WTC11 (cell line): Measurements from ENCODE around the gene APBB3.

Experiments
- CTCF ChIP-seq: fragments of 200-600 bp; IDR thresholded peaks from 2 replicates; pipeline ENCODE4 v1.8.0; 2022; ENCODE audit warnings: antibody characterized with exemption
- MYBL2 ChIP-seq: sonication (generic); formaldehyde crosslinking; IDR thresholded peaks from 2 replicates; pipeline ENCODE4 v1.8.1; 2023; ENCODE audit warnings: mild to moderate bottlenecking, moderate library complexity, missing genetic modification reagents
- NFATC4 ChIP-seq: fragments of 250-450 bp; sonication (Bioruptor Pico); IDR thresholded peaks from 2 replicates; pipeline ENCODE4 v1.9.0; 2021; ENCODE audit warnings: mild to moderate bottlenecking
- NR1H2 ChIP-seq: sonication (generic); formaldehyde crosslinking; IDR thresholded peaks from 2 replicates; pipeline ENCODE4 v1.9.0; 2021; ENCODE audit warnings: mild to moderate bottlenecking, moderate library complexity, missing genetic modification reagents
- TF ChIP-seq, protein P1 (sequence below): sonication (generic); formaldehyde crosslinking; IDR thresholded peaks from 2 replicates; pipeline ENCODE4 v1.8.1; 2022; ENCODE audit warnings: missing genetic modification reagents, borderline replicate concordance

GRCh38 chr5:140574165-140574564 lies 9.8 kb upstream of the APBB3 start:
- TF ChIP-seq NFATC4 (no peak), CTCF (no peak), MYBL2 (CRISPR knock-in tag) (no peak), NR1H2 (no peak)
- TF ChIP-seq, protein P1, sequence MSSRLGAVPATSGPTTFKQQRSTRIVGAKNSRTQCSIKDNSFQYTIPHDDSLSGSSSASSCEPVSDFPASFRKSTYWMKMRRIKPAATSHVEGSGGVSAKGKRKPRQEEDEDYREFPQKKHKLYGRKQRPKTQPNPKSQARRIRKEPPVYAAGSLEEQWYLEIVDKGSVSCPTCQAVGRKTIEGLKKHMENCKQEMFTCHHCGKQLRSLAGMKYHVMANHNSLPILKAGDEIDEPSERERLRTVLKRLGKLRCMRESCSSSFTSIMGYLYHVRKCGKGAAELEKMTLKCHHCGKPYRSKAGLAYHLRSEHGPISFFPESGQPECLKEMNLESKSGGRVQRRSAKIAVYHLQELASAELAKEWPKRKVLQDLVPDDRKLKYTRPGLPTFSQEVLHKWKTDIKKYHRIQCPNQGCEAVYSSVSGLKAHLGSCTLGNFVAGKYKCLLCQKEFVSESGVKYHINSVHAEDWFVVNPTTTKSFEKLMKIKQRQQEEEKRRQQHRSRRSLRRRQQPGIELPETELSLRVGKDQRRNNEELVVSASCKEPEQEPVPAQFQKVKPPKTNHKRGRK (CRISPR knock-in tag): no peak
